ENCODE data around the gene SCAF4.
"Not testable (repeated sequence)": the region's sequence is repeated elsewhere in the genome, so short reads cannot be mapped to it uniquely, and the experiment has no call there.

DNA sequence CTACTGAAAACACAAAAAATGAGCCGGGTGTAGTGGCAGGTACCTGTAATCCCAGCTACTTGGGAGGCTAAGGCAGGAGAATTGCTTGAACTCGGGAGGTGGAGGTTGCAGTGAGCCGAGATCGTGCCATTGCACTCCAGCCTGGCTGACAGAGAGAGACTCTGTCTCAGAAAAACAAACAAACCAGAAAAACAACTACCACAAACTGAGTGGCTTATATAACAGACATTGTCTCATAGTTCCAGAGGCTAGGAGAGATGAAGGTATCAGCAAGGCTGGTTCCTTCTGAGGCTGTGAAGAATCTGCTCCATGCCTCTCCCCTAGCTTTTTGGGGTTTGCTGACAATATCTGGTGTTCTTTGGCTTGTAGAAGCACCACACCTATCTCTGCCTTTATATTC is 80.4 kb downstream of the SCAF4 start:
- TF ChIP-seq POLR2A (IDR thresholded peaks at IDR 0.05; ENCODE audit: low read depth, low read length); POLR2AphosphoS5 (IDR thresholded peaks at IDR 0.05; ENCODE audit: low read depth, low read length); TAF1 (IDR thresholded peaks at IDR 0.05; ENCODE audit: borderline replicate concordance, low read depth, low read length): not testable (repeated sequence)
